A673 (cell line): ENCODE results near the gene PARPBP. TPM values are rescaled to one million over a fixed set of nuclear protein-coding genes. Genes with fewer than 3 reads are reported as not detected.
"Not testable (repeated sequence)": the region's sequence is repeated elsewhere in the genome, so short reads cannot be mapped to it uniquely, and the experiment has no call there.

Experiments used
- BruUV-seq: library from RNA; stranded (reverse); fragments of 400-500 nt; replicated peaks from 2 replicates; lab custom pipeline; 2021; lab: Mats Ljungman, UMichigan
- CTCF ChIA-PET: fragments of 300-600 bp; sonication (Branson Sonifier 250); formaldehyde crosslinking; loops from one replicate; lab custom pipeline; 2022; ENCODE audit warnings: antibody characterized with exemption; lab: Charles Lee
- POLR2A ChIA-PET: fragments of 300-600 bp; sonication (Branson Sonifier 250); formaldehyde crosslinking; loops from one replicate; lab custom pipeline; 2022; ENCODE audit warnings: antibody characterized with exemption; ENCODE audit not compliant: low non-redundant PET; lab: Charles Lee
- DNase-seq: peaks from one replicate; pipeline ENCODE4 v3.0.0-alpha.2; 2015; ENCODE audit warnings: low spot score
- H3K27ac ChIP-seq: fragments of 200-600 bp; sonication (generic); 2 replicates; pipeline ENCODE4 v1.5.1; 2016; ENCODE audit warnings: mixed run types, low read depth, mild to moderate bottlenecking, mixed read lengths, antibody characterized with exemption, low read length; ENCODE audit not compliant: poor library complexity, severe bottlenecking
- H3K27me3 ChIP-seq: fragments of 200-600 bp; sonication (generic); replicated peaks from 2 replicates; pipeline ENCODE4 v1.6.1; 2017; ENCODE audit warnings: mixed run types, low read depth, mild to moderate bottlenecking, mixed read lengths, antibody characterized with exemption, low read length; ENCODE audit not compliant: insufficient read depth, poor library complexity
- H3K36me3 ChIP-seq: fragments of 200-600 bp; sonication (generic); 2 replicates; pipeline ENCODE4 v1.6.1; 2016; ENCODE audit warnings: mixed run types, mild to moderate bottlenecking, mixed read lengths, antibody characterized with exemption, low read length; ENCODE audit not compliant: insufficient read depth, poor library complexity, severe bottlenecking
- H3K4me1 ChIP-seq: fragments of 200-600 bp; sonication (generic); 2 replicates; pipeline ENCODE4 v1.6.1; 2017; ENCODE audit warnings: mixed run types, mild to moderate bottlenecking, mixed read lengths, antibody characterized with exemption, low read length; ENCODE audit not compliant: insufficient read depth, poor library complexity, severe bottlenecking
- H3K4me3 ChIP-seq: fragments of 200-600 bp; sonication (generic); 2 replicates; pipeline ENCODE4 v1.5.1; 2016; ENCODE audit warnings: low read depth, mixed run types, mild to moderate bottlenecking, mixed read lengths, low read length; ENCODE audit not compliant: poor library complexity, severe bottlenecking
- H3K9me3 ChIP-seq: fragments of 200-600 bp; sonication (generic); 2 replicates; pipeline ENCODE4 v1.6.1; 2016; ENCODE audit warnings: mixed run types, low read depth, mild to moderate bottlenecking, mixed read lengths, antibody characterized with exemption, low read length; ENCODE audit not compliant: poor library complexity, severe bottlenecking
- EZH2 ChIP-seq: fragments of 200-600 bp; sonication (generic); IDR thresholded peaks from 2 replicates; pipeline ENCODE4 v1.6.1; 2017; ENCODE audit warnings: borderline replicate concordance, low read depth, mild to moderate bottlenecking, mixed read lengths, antibody characterized with exemption, low read length; ENCODE audit not compliant: poor library complexity, severe bottlenecking
- intact Hi-C: fragments of 100-400 bp; cut with micrococcal nuclease; formaldehyde crosslinking; loops from one replicate; pipeline ENCODE4 v1.10.0; 2022; ENCODE audit not compliant: unreplicated experiment
- total RNA-seq: library from RNA; stranded (reverse); gene quantifications from 2 replicates; pipeline ENCODE4 v1.2.3, GENCODE V29; 2021
- TF ChIP-seq, protein P1 (sequence below): fragments of 300-800, 200-600 bp; sonication (generic); conservative IDR thresholded peaks from 2 replicates; pipeline ENCODE4 v1.5.1; 2017; ENCODE audit warnings: low read depth, mild to moderate bottlenecking, antibody characterized with exemption, low read length, moderate library complexity, mixed read lengths

Gene PARPBP
- total RNA-seq, 1 experiment from 2014 or later = 43.0 TPM

- BruUV-seq, DNase-seq, H3K4me3 ChIP-seq, intact Hi-C loops, H3K4me1 ChIP-seq, H3K27me3 ChIP-seq, POLR2A ChIA-PET, H3K36me3 ChIP-seq, H3K27ac ChIP-seq, CTCF ChIA-PET, H3K9me3 ChIP-seq: not testable (repeated sequence)
Observed at GRCh38 chr12:102142866-102143373, 22.9 kb downstream of the PARPBP start.

DNA sequence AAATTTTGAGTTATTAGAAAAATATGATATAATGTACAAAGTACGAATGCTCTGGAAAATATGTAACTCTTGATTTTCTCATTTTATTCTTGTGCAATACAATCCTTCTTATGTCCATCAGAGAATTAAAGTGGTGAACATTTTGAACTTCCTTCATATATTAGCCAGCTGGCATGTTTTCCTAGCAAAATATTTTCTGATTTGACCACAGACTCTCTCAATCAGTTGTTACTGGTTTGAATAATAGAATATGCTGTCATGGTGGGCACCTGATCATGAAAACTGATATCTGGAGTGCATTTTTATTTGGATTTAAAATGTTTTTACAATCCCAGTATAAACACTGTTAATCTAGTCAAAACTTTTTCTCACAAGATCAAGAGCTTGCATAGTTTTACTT is 24.2 kb downstream of the PARPBP start:
- H3K9me3 ChIP-seq = no peaks in the 10 kb centered on the region
- no peaks in the 10 kb centered on the region for H3K27me3 ChIP-seq
- H3K36me3 ChIP-seq = no peaks in the 10 kb centered on the region
- BruUV-seq = no TSS peak
- no peak for TF ChIP-seq EZH2
- TF ChIP-seq, protein P1, sequence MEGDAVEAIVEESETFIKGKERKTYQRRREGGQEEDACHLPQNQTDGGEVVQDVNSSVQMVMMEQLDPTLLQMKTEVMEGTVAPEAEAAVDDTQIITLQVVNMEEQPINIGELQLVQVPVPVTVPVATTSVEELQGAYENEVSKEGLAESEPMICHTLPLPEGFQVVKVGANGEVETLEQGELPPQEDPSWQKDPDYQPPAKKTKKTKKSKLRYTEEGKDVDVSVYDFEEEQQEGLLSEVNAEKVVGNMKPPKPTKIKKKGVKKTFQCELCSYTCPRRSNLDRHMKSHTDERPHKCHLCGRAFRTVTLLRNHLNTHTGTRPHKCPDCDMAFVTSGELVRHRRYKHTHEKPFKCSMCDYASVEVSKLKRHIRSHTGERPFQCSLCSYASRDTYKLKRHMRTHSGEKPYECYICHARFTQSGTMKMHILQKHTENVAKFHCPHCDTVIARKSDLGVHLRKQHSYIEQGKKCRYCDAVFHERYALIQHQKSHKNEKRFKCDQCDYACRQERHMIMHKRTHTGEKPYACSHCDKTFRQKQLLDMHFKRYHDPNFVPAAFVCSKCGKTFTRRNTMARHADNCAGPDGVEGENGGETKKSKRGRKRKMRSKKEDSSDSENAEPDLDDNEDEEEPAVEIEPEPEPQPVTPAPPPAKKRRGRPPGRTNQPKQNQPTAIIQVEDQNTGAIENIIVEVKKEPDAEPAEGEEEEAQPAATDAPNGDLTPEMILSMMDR = no peak
- no peaks in the 10 kb centered on the region for H3K4me1 ChIP-seq
- intact Hi-C loops = no loop called here
- H3K4me3 ChIP-seq = no peak overlapping the region
- CTCF ChIA-PET = no interaction called here
- POLR2A ChIA-PET = no interaction called here
- no peak for DNase-seq
- H3K27ac ChIP-seq = no peak overlapping the region

GRCh38 chr12:102147062-102147587 is 27.1 kb downstream of the PARPBP start:
- H3K27me3 ChIP-seq, H3K9me3 ChIP-seq, H3K4me1 ChIP-seq, CTCF ChIA-PET, intact Hi-C loops, BruUV-seq, DNase-seq, H3K27ac ChIP-seq, H3K4me3 ChIP-seq, H3K36me3 ChIP-seq, POLR2A ChIA-PET: not testable (repeated sequence)

- CTCF ChIA-PET = interaction anchor here (0.5 kb wide), 1 partner anchor 215 kb away, joined by 4 read pairs; no protein-coding TSS in a partner anchor
Observed at GRCh38 chr12:102155206-102155605, 35.2 kb downstream of the PARPBP start.

More at GRCh38 chr12:102155206-102155605, 35.2 kb downstream of the PARPBP start:
- H3K4me3 ChIP-seq, H3K27ac ChIP-seq, H3K9me3 ChIP-seq, H3K27me3 ChIP-seq, DNase-seq, intact Hi-C loops, H3K36me3 ChIP-seq, H3K4me1 ChIP-seq, POLR2A ChIA-PET: not testable (repeated sequence)
- BruUV-seq = TSS peak; percentile 10
